ENCODE data around the gene EXOG.

EXOG gene

GRCh38 chr3:38511546-38511945 is 15.4 kb downstream of the EXOG start:
- DNase-seq: no peak

DNA sequence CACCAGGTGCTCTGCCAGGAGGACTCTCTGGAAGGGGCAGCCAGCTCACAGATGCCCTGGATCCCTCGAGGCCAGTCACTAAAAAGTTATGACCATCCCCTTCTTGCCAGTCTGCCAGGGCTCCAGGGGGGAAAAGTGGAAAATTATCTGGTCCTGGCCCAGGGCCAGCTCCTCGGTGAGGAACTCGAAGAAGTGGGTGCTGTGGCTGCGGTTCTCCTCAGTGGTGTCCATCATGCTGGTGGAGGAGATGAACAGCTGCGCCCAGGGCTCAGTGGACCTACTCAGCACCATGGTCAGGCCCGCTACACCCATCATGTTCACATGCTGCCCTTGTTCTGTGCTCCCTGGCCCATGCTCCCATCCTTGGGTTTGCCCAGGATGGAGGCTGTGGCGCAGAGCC is 19.2 kb downstream of the EXOG start:
- DNase-seq: no peak

DNA sequence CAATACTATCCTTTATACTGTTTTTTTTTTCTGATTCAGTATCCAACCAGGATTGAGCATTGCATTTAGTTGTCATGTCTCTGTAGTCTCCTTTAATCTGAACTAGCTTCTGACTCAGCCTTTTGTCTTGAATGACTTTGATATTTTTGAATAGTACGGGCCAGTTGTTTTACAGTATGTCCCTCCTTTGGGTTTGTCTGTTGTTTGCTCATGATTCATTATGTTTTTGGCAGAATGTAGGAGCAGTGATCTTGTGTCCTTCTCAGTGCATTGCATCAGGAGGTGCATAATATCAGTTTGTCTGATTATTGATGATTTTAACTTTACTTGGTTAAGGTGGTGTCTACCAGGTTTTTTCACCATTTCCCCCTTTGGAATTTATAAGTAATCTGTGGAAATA is 20.5 kb downstream of the EXOG start:
- no peak for DNase-seq

DNA sequence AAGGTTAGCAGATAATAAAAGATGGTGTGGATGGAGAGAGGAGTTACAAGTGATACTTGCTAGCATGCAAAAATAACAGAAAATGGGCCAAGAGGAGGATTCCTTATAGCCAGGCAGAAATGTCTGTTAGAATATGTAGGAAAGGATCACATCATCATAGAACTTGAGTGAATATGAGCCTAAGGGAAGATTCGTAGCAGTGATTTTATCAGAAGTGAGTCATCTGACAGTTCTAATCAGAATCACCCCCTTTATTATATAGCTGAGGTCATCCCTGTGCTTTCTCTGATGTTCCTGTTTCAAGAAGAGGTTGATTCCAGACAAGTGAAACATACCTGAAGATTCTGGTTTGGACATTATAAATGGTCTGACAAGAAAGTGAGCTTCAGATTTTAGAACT is 22.9 kb downstream of the EXOG start:
- DNase-seq: no peak

DNA sequence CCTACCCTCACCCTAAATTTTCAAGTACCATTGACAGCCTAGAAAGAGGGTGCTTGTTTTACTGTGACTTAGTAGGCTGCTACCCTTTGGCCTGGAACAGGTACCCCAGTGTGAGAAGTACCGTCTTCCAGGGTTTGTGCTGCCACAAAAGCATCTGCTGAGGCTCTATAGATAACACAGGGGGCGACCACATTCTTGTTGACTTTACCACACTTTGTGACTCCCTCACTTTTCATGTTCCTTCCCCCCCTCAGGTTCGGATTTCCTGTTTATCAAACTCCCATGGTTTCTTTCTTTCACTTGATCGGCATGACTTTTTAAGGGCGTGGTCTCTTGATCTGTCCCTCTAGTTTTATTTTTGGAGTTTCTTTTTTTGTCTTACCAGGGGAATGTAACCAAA is 23.5 kb downstream of the EXOG start:
- no peak for DNase-seq

DNA sequence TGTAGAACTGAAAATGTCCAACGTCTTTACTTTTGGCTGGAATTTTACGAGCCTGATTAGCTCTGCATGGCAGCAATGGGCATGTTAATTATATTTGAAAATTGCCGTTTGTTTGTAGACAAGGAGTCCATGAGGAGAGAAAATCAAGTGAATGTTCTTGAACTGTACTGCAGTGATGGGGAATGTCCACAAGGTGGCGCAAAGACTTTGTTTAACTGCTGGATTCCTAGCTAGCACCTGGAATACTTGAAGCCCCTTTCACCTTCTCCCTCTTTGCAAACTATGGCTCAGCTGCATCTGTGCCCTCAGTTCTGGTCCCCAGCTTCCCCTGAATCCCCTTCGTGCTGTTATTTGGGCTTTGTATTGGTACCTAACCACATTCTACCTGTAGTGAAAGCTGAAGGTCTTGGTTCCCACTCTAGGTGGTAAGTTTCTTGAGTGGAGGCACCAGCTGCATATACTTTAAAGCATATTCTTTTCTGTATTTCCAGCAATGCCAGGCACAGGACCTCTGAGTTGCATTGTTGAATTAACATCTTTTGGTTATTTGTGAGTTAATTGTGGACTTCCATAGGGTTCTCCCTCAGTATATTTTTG is 25.3 kb downstream of the EXOG start:
- peak; percentile 11 to 69 for DNase-seq

- no peak for DNase-seq
These were observed 25.9 kb downstream of the EXOG start for GRCh38 chr3:38522002-38522401.

- no peak for DNase-seq
These were observed 28.1 kb downstream of the EXOG start for GRCh38 chr3:38524141-38524739.

DNA sequence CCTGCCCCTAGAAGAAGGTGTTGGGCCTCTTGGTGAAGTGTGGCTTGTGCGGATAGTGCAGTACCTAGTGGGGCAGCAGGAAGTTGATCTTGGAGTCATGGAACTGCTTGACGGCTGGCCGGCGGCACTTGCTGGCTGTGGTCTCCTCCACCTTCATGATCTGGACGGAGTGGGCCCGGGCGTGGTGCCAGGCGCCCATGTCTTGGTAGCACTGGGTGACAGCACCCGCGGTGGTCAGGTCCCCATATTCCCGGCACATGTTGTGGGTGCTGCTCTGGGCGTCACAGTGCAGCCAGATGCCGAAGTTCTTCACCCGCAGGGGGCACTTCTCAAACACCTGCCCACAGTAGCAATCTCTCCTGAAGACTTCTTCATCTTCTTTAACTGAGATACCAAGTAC is 30.7 kb downstream of the EXOG start:
- no peak for DNase-seq

- DNase-seq: peak; percentile 34 to 47
These were observed 32.3 kb downstream of the EXOG start for GRCh38 chr3:38528457-38528856.

GRCh38 chr3:38532529-38532928 is 36.4 kb downstream of the EXOG start:
- no peak for DNase-seq

DNA sequence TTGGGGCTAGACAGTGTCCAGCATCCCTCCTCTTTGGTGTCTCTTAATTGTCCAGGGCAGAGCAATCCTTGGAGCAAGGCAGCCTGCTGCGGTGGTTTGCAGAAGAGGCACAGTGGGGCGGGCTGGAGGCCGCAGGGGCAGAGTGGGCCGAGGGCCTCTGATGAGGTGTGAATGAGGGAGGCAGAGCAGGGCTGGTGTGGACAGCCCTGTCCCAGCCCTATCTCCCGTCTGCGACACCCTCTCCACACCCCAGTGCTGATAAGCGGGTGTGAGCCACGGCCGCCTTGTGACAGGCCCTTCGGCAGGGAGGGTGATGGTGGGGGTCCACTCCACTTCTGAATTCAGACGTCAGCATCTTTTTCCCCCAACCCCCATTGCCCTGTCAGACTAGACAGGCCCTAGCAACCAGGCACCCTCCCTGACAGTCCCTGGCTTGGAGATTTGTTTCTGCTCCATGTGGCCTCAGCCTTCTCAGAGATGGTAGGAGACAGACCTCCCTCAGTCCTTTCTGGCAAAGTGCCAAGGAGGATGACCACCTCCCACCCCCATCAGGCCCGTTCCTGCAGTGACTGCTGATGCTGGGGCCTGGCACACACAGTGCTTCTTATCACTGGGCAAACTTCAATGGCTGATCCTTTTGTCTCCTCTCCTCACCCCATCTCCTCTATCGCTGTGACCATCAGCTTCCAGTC is 37.3 kb downstream of the EXOG start:
- no peak for DNase-seq

DNA sequence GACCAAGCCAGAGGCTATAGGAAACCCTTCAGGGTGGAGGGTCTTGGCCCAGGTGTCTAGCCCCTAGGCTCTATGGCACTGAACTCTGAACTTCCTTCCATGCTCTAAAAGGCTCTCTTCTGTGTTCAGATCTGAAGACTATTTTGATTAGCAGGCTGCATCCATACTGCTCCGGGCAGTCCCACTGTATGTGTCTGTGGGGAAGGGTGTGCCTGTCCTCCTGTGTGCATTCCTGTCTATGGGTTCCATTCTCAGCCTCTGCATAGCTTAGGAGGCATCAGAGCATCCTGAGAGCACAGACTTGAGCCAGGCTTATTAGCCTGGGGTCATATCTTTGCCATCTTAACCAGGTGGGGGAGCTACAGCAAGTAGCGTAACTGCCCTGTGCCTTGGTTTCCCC is 38.0 kb downstream of the EXOG start:
- DNase-seq: no peak

- DNase-seq: no peak
These were observed 38.5 kb downstream of the EXOG start for GRCh38 chr3:38534604-38535003.

DNA sequence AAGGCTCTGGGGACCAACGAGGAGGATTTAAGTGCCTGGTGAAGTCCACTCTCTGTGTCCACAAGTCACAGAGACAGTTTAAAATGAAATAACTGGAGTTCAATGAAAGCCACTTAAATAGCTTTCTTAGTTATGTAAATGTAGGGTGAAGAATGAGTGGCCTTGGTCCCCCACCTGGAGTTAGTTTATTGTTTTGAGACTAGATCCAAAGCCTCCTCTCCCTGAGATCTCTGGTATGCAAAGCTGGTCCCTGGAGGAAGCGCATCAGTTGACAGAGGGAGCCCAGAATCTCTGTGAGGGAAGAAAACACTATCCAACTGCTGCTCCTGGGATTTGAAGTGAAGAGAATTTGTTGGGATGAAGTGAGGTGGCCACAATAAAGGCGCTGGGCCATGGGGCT is 40.5 kb downstream of the EXOG start:
- DNase-seq: no peak

DNA sequence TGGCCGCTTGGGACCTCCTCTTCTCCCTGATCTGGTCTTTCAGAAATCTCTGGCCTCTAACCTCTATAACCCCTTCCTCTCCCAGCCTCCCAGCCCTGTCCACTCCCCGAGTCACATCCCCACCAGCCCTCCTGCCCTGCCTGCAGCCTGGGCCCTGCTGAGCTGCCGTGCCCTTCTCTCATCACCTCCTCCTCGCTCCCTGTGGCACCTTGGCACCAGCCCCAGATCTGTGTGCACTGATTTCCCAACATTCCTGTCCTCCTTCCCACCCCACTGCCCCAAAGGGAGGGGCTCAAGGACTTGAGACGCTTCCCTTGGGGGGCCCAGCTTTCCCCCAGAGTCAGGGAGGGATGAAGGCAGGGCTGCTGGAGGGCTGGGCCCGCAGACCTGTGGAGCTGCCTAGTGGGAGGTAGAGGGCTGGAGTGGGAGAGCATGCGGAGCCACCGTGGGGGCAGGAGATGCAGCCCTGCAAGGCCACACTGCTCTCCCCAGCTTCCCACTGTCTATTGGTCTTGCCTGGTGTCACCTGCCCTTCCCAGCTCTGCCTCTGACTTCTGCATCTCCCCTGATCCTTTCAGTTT is 42.7 kb downstream of the EXOG start:
- DNase-seq: no peak

GRCh38 chr3:38541806-38542205 is 45.7 kb downstream of the EXOG start:
- DNase-seq: no peak

- DNase-seq: peak; percentile 31 to 79
These were observed 46.5 kb downstream of the EXOG start for GRCh38 chr3:38542401-38543298.

GRCh38 chr3:38543586-38543985 is 47.4 kb downstream of the EXOG start:
- no peak for DNase-seq

DNA sequence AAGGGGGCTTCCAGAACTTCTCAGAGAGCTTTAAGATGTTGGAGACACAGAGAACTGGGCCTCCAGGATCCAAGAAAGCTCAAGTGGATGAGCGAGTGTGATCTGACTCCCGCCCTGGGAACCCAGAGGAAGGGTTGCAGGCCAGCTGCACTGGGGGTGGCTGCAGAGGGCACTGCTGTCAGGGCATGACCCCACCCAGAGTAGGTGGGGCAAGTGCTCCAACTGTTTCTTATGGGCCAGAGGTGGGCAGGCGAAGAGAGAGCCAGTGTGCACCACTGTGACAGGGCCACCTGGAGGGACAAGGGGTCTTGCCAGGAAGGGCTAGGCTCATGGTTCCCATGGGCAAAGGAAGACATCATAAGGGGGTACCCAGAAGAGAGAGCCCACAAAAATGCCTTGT is 48.8 kb downstream of the EXOG start:
- no peak for DNase-seq

DNA sequence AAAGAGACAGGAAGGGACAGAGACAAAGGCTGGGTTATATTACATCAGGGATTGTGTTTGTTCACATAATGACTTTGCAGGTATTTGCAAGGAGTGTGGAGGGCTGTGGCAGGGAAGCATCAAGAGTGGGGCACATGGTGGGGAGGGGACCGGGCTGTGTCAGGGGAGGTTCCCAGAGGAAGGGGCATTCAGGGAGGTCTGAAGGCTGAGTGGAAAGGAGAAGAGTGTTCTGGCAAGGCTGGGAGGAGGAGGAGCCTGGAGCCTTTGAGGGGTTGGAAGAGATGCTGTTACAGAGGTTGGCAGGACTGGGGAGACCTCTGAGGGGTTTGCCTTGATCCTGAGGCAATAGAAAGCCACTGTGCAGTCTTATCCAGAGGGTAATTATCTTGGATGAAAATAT is 49.4 kb downstream of the EXOG start:
- DNase-seq: no peak

- no peak for DNase-seq
These were observed 49.8 kb downstream of the EXOG start for GRCh38 chr3:38545983-38546382.
